PC-9 (cell line): ENCODE measurements around the gene OR2T27. TPM values are rescaled to one million over a fixed set of nuclear protein-coding genes. Genes with fewer than 3 reads are reported as not detected.

Experiments
- BruUV-seq: library from RNA; stranded (reverse); fragments of 400-500 nt; replicated peaks from 2 replicates; lab custom pipeline; 2021; lab: Mats Ljungman, UMichigan
- CTCF ChIA-PET: fragments of 300-600 bp; sonication (Branson Sonifier 250); formaldehyde crosslinking; loops from one replicate; lab custom pipeline; 2022; ENCODE audit warnings: antibody characterized with exemption; lab: Charles Lee
- POLR2A ChIA-PET: fragments of 300-600 bp; sonication (Branson Sonifier 250); formaldehyde crosslinking; loops from one replicate; lab custom pipeline; 2022; ENCODE audit warnings: antibody characterized with exemption; ENCODE audit not compliant: unreplicated experiment; lab: Charles Lee
- DNase-seq, 2 experiments: peaks; one replicate each; pipeline versions ENCODE4 v3.0.0 to v3.0.0-alpha.2; 2015 to 2022; ENCODE audit warnings: mixed read lengths in 1 of 2
- H2AFZ ChIP-seq: fragments of 200-600 bp; sonication (generic); 2 replicates; pipeline ENCODE4 v1.8.1; 2017; ENCODE audit warnings: antibody characterized with exemption
- H3F3A ChIP-seq: fragments of 200-600 bp; sonication (generic); 2 replicates; pipeline ENCODE4 v1.8.1; 2017; ENCODE audit warnings: antibody characterized with exemption, mild to moderate bottlenecking, low read depth; ENCODE audit not compliant: insufficient read depth
- H3K27ac ChIP-seq: fragments of 200-600 bp; sonication (generic); 2 replicates; pipeline ENCODE4 v1.6.1; 2016; ENCODE audit warnings: mixed run types
- H3K27me3 ChIP-seq: fragments of 200-600 bp; sonication (generic); 2 replicates; pipeline ENCODE4 v1.6.1; 2016; ENCODE audit warnings: low read depth, mixed run types; ENCODE audit not compliant: insufficient read depth
- H3K36me3 ChIP-seq: fragments of 200-600 bp; sonication (generic); 2 replicates; pipeline ENCODE4 v1.6.1; 2016; ENCODE audit warnings: low read depth, mixed run types
- H3K4me1 ChIP-seq: fragments of 200-600 bp; sonication (generic); replicated peaks from 2 replicates; pipeline ENCODE4 v1.6.1; 2016; ENCODE audit warnings: mixed run types; ENCODE audit not compliant: insufficient read depth
- H3K4me2 ChIP-seq: fragments of 200-600 bp; sonication (generic); 2 replicates; pipeline ENCODE4 v1.6.1; 2017; ENCODE audit warnings: mixed run types
- H3K4me3 ChIP-seq: fragments of 200-600 bp; sonication (generic); 2 replicates; pipeline ENCODE4 v1.6.1; 2016; ENCODE audit warnings: mixed run types
- H3K79me2 ChIP-seq: fragments of 200-600 bp; sonication (generic); 2 replicates; pipeline ENCODE4 v1.6.1; 2017; ENCODE audit warnings: low read depth, mixed run types
- H3K9me2 ChIP-seq: fragments of 200-600 bp; sonication (generic); 2 replicates; pipeline ENCODE4 v1.8.1; 2017; ENCODE audit warnings: mild to moderate bottlenecking; ENCODE audit not compliant: insufficient read depth
- H3K9me3 ChIP-seq: fragments of 200-600 bp; sonication (generic); 2 replicates; pipeline ENCODE4 v1.8.1; 2016; ENCODE audit warnings: low read depth; ENCODE audit not compliant: insufficient read depth
- H4K20me1 ChIP-seq: fragments of 200-600 bp; sonication (generic); 2 replicates; pipeline ENCODE4 v1.8.1; 2017; ENCODE audit not compliant: insufficient read depth
- EZH2 ChIP-seq: fragments of 200-600 bp; sonication (generic); IDR thresholded peaks from 2 replicates; pipeline ENCODE4 v1.8.0; 2017; ENCODE audit warnings: antibody characterized with exemption, low read depth
- intact Hi-C: fragments of 100-400 bp; cut with micrococcal nuclease; formaldehyde crosslinking; loops from one replicate; pipeline ENCODE4 v1.10.0; 2022; ENCODE audit not compliant: unreplicated experiment
- total RNA-seq: library from RNA; stranded (reverse); gene quantifications from 2 replicates; pipeline ENCODE4 v1.2.3, GENCODE V29; 2021
- TF ChIP-seq, protein P1 (sequence below): fragments of 200-600 bp; sonication (generic); conservative IDR thresholded peaks from 2 replicates; pipeline ENCODE4 v1.6.1; 2017; ENCODE audit warnings: mixed run types, antibody characterized with exemption, mild to moderate bottlenecking, moderate library complexity

OR2T27 gene
- total RNA-seq, 1 experiment from 2014 or later: not detected

DNA sequence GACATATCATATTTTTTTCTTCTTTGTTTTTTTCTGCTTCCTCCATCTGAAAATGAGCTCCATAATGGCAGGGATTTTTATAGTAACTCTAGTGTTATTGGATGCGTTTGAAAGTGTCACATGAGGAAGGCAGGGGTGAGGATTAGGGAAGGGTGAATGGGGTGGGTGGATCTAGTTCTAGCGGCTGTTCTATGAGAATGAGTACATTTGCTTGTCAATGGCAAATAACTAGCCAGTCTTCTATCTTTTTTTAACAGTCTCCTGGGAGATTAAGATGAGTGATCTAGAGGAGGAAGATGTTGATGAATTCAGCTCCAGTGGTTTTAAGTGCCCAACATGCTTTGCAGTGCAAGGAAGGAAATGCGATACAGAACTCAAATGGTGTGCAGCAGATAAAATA lies 41.4 kb upstream of the OR2T27 start:
- H3K4me1 ChIP-seq: no peaks in the 10 kb centered on the region
- TF ChIP-seq, protein P1, sequence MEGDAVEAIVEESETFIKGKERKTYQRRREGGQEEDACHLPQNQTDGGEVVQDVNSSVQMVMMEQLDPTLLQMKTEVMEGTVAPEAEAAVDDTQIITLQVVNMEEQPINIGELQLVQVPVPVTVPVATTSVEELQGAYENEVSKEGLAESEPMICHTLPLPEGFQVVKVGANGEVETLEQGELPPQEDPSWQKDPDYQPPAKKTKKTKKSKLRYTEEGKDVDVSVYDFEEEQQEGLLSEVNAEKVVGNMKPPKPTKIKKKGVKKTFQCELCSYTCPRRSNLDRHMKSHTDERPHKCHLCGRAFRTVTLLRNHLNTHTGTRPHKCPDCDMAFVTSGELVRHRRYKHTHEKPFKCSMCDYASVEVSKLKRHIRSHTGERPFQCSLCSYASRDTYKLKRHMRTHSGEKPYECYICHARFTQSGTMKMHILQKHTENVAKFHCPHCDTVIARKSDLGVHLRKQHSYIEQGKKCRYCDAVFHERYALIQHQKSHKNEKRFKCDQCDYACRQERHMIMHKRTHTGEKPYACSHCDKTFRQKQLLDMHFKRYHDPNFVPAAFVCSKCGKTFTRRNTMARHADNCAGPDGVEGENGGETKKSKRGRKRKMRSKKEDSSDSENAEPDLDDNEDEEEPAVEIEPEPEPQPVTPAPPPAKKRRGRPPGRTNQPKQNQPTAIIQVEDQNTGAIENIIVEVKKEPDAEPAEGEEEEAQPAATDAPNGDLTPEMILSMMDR: no peak
- no peak for TF ChIP-seq EZH2
- no peaks in the 10 kb centered on the region for H3K9me2 ChIP-seq
- H2AFZ ChIP-seq: no peak overlapping the region
- no peaks in the 10 kb centered on the region for H4K20me1 ChIP-seq
- H3K79me2 ChIP-seq: no peaks in the 10 kb centered on the region
- H3K36me3 ChIP-seq: no peaks in the 10 kb centered on the region
- no peaks in the 10 kb centered on the region for H3F3A ChIP-seq
- no peaks in the 10 kb centered on the region for H3K27me3 ChIP-seq
- no TSS peak for BruUV-seq
- intact Hi-C loops: no loop called here
- POLR2A ChIA-PET: no interaction called here
- H3K27ac ChIP-seq: no peak overlapping the region
- H3K4me3 ChIP-seq: no peak overlapping the region
- DNase-seq: no peak
- CTCF ChIA-PET: no interaction called here
- H3K9me3 ChIP-seq: no peaks in the 10 kb centered on the region
- H3K4me2 ChIP-seq: no peak overlapping the region

DNA sequence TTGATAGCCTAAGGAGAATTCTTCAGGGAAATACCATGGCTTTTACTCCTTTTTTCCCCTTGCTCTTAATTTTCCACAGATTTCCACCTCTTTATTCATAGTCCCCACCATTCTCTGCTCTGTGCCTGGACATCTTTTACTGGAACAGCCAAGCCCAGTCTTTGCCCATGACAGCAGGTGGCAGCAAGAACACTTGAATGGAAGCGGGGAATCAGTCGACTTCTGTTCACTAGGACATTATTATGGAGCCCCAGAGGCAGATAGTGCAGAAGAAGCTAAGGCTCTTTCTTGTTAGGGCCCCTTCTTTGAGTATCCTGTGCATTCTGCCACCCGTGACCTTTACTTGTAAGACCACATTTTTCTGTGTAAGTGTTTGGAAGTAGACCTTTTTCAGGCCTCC lies 40.9 kb upstream of the OR2T27 start:
- H2AFZ ChIP-seq: no peak overlapping the region
- ChIA-PET POLR2A (no interaction called here), CTCF (no interaction called here)
- TF ChIP-seq, protein P1: no peak; the same call in 1 of the 2 replicates
- no peak for TF ChIP-seq EZH2
- H3K9me2 ChIP-seq: no peaks in the 10 kb centered on the region
- no peak overlapping the region for H3K4me3 ChIP-seq
- H3K4me1 ChIP-seq: no peaks in the 10 kb centered on the region
- intact Hi-C loops: no loop called here
- no peaks in the 10 kb centered on the region for H3F3A ChIP-seq
- peak in 1 of 2 experiments; percentile 11 for DNase-seq
- H3K4me2 ChIP-seq: no peak overlapping the region
- H3K27me3 ChIP-seq: no peaks in the 10 kb centered on the region
- no TSS peak for BruUV-seq
- no peaks in the 10 kb centered on the region for H3K9me3 ChIP-seq
- no peak overlapping the region for H3K27ac ChIP-seq
- H4K20me1 ChIP-seq: no peaks in the 10 kb centered on the region
- H3K36me3 ChIP-seq: no peaks in the 10 kb centered on the region
- no peaks in the 10 kb centered on the region for H3K79me2 ChIP-seq

DNA sequence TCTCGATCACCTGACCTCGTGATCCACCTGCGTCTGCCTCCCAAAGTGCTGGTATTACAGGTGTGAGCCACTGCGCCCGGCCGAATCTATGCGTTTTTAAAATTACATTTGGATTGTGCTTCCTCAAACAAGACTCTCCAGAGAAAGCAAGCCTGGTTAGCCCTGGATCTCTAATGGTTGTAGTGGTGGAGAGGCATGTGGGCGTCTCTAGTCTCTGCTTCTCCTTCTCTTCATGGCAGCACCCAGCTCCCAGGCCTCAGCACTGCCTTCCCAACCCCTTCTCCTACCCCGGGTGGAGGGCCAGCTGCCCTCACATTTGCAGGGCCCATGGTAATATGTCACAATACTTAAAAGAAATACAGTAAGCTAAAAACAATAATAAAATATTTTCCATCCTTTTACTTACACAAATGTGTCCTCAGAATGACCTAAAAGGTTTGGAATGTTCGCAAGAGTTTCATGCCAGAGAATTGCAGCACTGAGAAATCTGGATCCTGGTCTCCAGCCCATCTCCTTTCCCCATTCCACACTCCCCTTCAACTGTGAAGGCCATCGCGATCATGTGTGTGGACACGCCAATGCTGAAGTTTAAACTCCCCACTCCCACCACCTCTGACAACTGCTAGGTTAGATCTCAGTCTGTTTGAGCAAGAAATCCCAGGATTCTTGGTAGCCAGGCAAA lies 40.3 kb upstream of the OR2T27 start:
- no peaks in the 10 kb centered on the region for H3K9me3 ChIP-seq
- CTCF ChIA-PET: no interaction called here

More for the DNA sequence above, 40.3 kb upstream of the OR2T27 start:
- intact Hi-C loops: no loop called here
- POLR2A ChIA-PET: no interaction called here
- H3K36me3 ChIP-seq: no peaks in the 10 kb centered on the region
- no peaks in the 10 kb centered on the region for H3K4me1 ChIP-seq
- no peaks in the 10 kb centered on the region for H3K27me3 ChIP-seq
- H3K4me3 ChIP-seq: no peak overlapping the region
- H3F3A ChIP-seq: no peaks in the 10 kb centered on the region
- H3K79me2 ChIP-seq: no peaks in the 10 kb centered on the region
- H3K27ac ChIP-seq: no peak overlapping the region
- no peak overlapping the region for H2AFZ ChIP-seq
- H3K4me2 ChIP-seq: no peak overlapping the region
- TF ChIP-seq, protein P1: no peak
- no peak for TF ChIP-seq EZH2
- H3K9me2 ChIP-seq: no peaks in the 10 kb centered on the region
- no TSS peak for BruUV-seq
- H4K20me1 ChIP-seq: no peaks in the 10 kb centered on the region
- no peak for DNase-seq
